Caco-2 (cell line): Measurements from ENCODE around the gene PTPRG. TPM values are rescaled to one million over a fixed set of nuclear protein-coding genes. Genes with fewer than 3 reads are reported as not detected.

Source experiments
- BruUV-seq: library from RNA; stranded (reverse); fragments of 400-500 nt; replicated peaks from 2 replicates; lab custom pipeline; 2021; lab: Mats Ljungman, UMichigan
- CTCF ChIA-PET: fragments of 300-600 bp; sonication (Branson Sonifier 250); formaldehyde crosslinking; loops from one replicate; lab custom pipeline; 2022; ENCODE audit warnings: antibody characterized with exemption; lab: Charles Lee
- POLR2A ChIA-PET: fragments of 300-600 bp; sonication (Branson Sonifier 250); formaldehyde crosslinking; loops from one replicate; lab custom pipeline; 2022; ENCODE audit warnings: antibody characterized with exemption; lab: Charles Lee
- DNase-seq, 2 experiments: peaks; one replicate each; pipeline versions ENCODE4 v3.0.0 to v3.0.0-alpha.2; 2020 to 2022
- H3K27me3 ChIP-seq: replicated peaks from 2 replicates; pipeline ENCODE4 v1.6.0; 2011; ENCODE audit warnings: low read length; ENCODE audit not compliant: control insufficient read depth, insufficient read depth
- H3K36me3 ChIP-seq: 2 replicates; pipeline ENCODE4 v1.5.1; 2011; ENCODE audit warnings: low read length; ENCODE audit not compliant: control insufficient read depth, insufficient read depth
- H3K4me1 ChIP-seq: fragments of 250-450 bp; sonication (Bioruptor Pico); 2 replicates; pipeline ENCODE4 v1.5.1; 2020; ENCODE audit warnings: mild to moderate bottlenecking
- H3K4me3 ChIP-seq: 2 replicates; pipeline ENCODE4 v1.5.1; 2011; ENCODE audit warnings: low read depth, mild to moderate bottlenecking, control low read depth, low read length
- H3K9me3 ChIP-seq: fragments of 250-450 bp; sonication (Bioruptor Pico); 2 replicates; pipeline ENCODE4 v1.5.1; 2020; ENCODE audit warnings: mild to moderate bottlenecking, moderate library complexity
- H3K27ac Mint-ChIP-seq: one replicate; pipeline ENCODE4 v1.8.0; 2022; ENCODE audit warnings: mixed read lengths; ENCODE audit not compliant: unreplicated experiment
- H3K27me3 Mint-ChIP-seq: one replicate; pipeline ENCODE4 v1.8.0; 2022; ENCODE audit warnings: mixed read lengths; ENCODE audit not compliant: insufficient read depth, unreplicated experiment
- H3K36me3 Mint-ChIP-seq: one replicate; pipeline ENCODE4 v1.8.0; 2022; ENCODE audit warnings: mild to moderate bottlenecking, mixed read lengths; ENCODE audit not compliant: insufficient read depth, unreplicated experiment
- H3K4me1 Mint-ChIP-seq: one replicate; pipeline ENCODE4 v1.8.0; 2022; ENCODE audit warnings: low read depth, mixed read lengths; ENCODE audit not compliant: unreplicated experiment
- H3K4me3 Mint-ChIP-seq: one replicate; pipeline ENCODE4 v1.8.0; 2022; ENCODE audit warnings: mild to moderate bottlenecking, moderate library complexity, mixed read lengths; ENCODE audit not compliant: unreplicated experiment
- H3K9me3 Mint-ChIP-seq: one replicate; pipeline ENCODE4 v1.8.0; 2022; ENCODE audit warnings: mixed read lengths; ENCODE audit not compliant: unreplicated experiment
- CTCF ChIP-seq, 2 experiments: fragments of 200-600 bp in 1 of 2; IDR thresholded peaks; 1 replicate in 1 of 2; 2 replicates in 1 of 2; pipeline versions ENCODE4 v1.5.1 to v1.8.0; 2011 to 2022; ENCODE audit warnings: antibody characterized with exemption in 1 of 2, control low read depth in 1 of 2, inconsistent platforms in 1 of 2, low read depth in 1 of 2, low read length in 1 of 2, mild to moderate bottlenecking in 1 of 2, moderate library complexity in 1 of 2; ENCODE audit not compliant: insufficient read depth in 1 of 2, severe bottlenecking in 1 of 2, unreplicated experiment in 1 of 2
- intact Hi-C: fragments of 100-400 bp; cut with micrococcal nuclease; formaldehyde crosslinking; loops from one replicate; pipeline ENCODE4 v1.10.0; 2022; ENCODE audit not compliant: unreplicated experiment
- total RNA-seq: library from RNA; stranded (reverse); gene quantifications from 2 replicates; pipeline ENCODE4 v1.2.3, GENCODE V29; 2022

Gene PTPRG
- total RNA-seq, 1 experiment from 2014 or later, result 46.4 TPM

- Histone ChIP-seq H3K36me3 (no peaks in the 10 kb centered on the region), H3K9me3 (no peaks in the 10 kb centered on the region), H3K4me1 (no peaks in the 10 kb centered on the region), H3K4me3 (no peak overlapping the region), H3K27me3 (no peaks in the 10 kb centered on the region)
- ChIA-PET CTCF (no interaction called here), POLR2A (no interaction called here)
- no peak for DNase-seq
- Mint-ChIP-seq H3K9me3 (no peaks in the 10 kb centered on the region), H3K27me3 (no peaks in the 10 kb centered on the region), H3K27ac (no peak overlapping the region), H3K4me1 (no peaks in the 10 kb centered on the region), H3K36me3 (no peaks in the 10 kb centered on the region), H3K4me3 (no peak overlapping the region)
- intact Hi-C loops, result no loop called here
- BruUV-seq, result no TSS peak
- TF ChIP-seq CTCF (IDR thresholded peaks at IDR 0.05; ENCODE audit: insufficient read depth in 1 of 2, low read depth in 1 of 2, low read length in 1 of 2, severe bottlenecking in 1 of 2, unreplicated experiment in 1 of 2), result no peak
Measured at GRCh38 chr3:62019906-62020305, 458.5 kb downstream of the PTPRG start.

- Mint-ChIP-seq H3K27me3 (no peaks in the 10 kb centered on the region), H3K4me1 (no peaks in the 10 kb centered on the region), H3K36me3 (no peaks in the 10 kb centered on the region), H3K27ac (no peak overlapping the region), H3K4me3 (no peak overlapping the region), H3K9me3 (no peaks in the 10 kb centered on the region)
- no peaks in the 10 kb centered on the region for H3K36me3 ChIP-seq
- intact Hi-C loops, result no loop called here
- DNase-seq, result no peak
- no peaks in the 10 kb centered on the region for H3K4me1 ChIP-seq
- H3K27me3 ChIP-seq, result no peaks in the 10 kb centered on the region
- no TSS peak for BruUV-seq
- H3K9me3 ChIP-seq, result no peaks in the 10 kb centered on the region
- TF ChIP-seq CTCF (IDR thresholded peaks at IDR 0.05; ENCODE audit: insufficient read depth in 1 of 2, low read depth in 1 of 2, low read length in 1 of 2, severe bottlenecking in 1 of 2, unreplicated experiment in 1 of 2), result no peak
- ChIA-PET POLR2A (no interaction called here), CTCF (no interaction called here)
- H3K4me3 ChIP-seq, result no peak overlapping the region
Measured at GRCh38 chr3:62020706-62021105, 459.3 kb downstream of the PTPRG start.

- H3K4me1 ChIP-seq, result no peaks in the 10 kb centered on the region
- DNase-seq, result no peak
- Mint-ChIP-seq H3K9me3 (no peaks in the 10 kb centered on the region), H3K36me3 (no peaks in the 10 kb centered on the region), H3K27me3 (no peaks in the 10 kb centered on the region), H3K4me1 (no peaks in the 10 kb centered on the region), H3K4me3 (no peak overlapping the region), H3K27ac (no peak overlapping the region)
- no peaks in the 10 kb centered on the region for H3K36me3 ChIP-seq
- TF ChIP-seq CTCF (IDR thresholded peaks at IDR 0.05; ENCODE audit: insufficient read depth in 1 of 2, low read depth in 1 of 2, low read length in 1 of 2, severe bottlenecking in 1 of 2, unreplicated experiment in 1 of 2), result no peak
- H3K4me3 ChIP-seq, result no peak overlapping the region
- intact Hi-C loops, result no loop called here
- ChIA-PET POLR2A (no interaction called here), CTCF (no interaction called here)
- BruUV-seq, result no TSS peak
- H3K9me3 ChIP-seq, result no peaks in the 10 kb centered on the region
- no peaks in the 10 kb centered on the region for H3K27me3 ChIP-seq
Measured at GRCh38 chr3:62022312-62022711, 460.9 kb downstream of the PTPRG start.
